NCI-H2227 treated with DMSO at 0.1 percent for 48 hours (cell line): Measurements from ENCODE around the gene KRTAP5-2.
A peak's percentile ranks its signal among the peaks of the same experiment; 100 is the strongest.
"Not testable (repeated sequence)": the region's sequence is repeated elsewhere in the genome, so short reads cannot be mapped to it uniquely, and the experiment has no call there.

ENCODE experiments used
- DNase-seq: peaks from one replicate; lab custom pipeline; 2025; lab: John Stamatoyannopoulos, UW

The KRTAP5-2 gene

GRCh38 chr11:1597994-1598380, at the start of gene KRTAP5-2:
TSS of gene KRTAP5-2 (minus strand) at chr11:1598294. CDS start at chr11:1598250, 44 bp downstream.
- DNase-seq, result no peak

- DNase-seq, result not testable (repeated sequence)
Measured at GRCh38 chr11:1646540-1646939, 48.4 kb upstream of the KRTAP5-2 start.

GRCh38 chr11:1645357-1645821, 47.3 kb upstream of the KRTAP5-2 start:
- no peak for DNase-seq

GRCh38 chr11:1644601-1645356, 46.7 kb upstream of the KRTAP5-2 start:
- DNase-seq, result no peak

GRCh38 chr11:1643146-1643690, 45.1 kb upstream of the KRTAP5-2 start:
- no peak for DNase-seq

GRCh38 chr11:1642288-1643145, 44.4 kb upstream of the KRTAP5-2 start:
- DNase-seq, result no peak

GRCh38 chr11:1641096-1641495, 43.0 kb upstream of the KRTAP5-2 start:
- no peak for DNase-seq

- DNase-seq, result no peak
Measured at GRCh38 chr11:1640076-1640946, 42.2 kb upstream of the KRTAP5-2 start.

GRCh38 chr11:1639666-1640065, 41.6 kb upstream of the KRTAP5-2 start:
- no peak for DNase-seq

GRCh38 chr11:1639102-1639620, 41.1 kb upstream of the KRTAP5-2 start:
- DNase-seq, result peak; percentile 68

GRCh38 chr11:1638344-1638743, 40.2 kb upstream of the KRTAP5-2 start:
- DNase-seq, result no peak

- DNase-seq, result no peak
Measured at GRCh38 chr11:1637628-1638027, 39.5 kb upstream of the KRTAP5-2 start.

- DNase-seq, result no peak
Measured at GRCh38 chr11:1636291-1636950, 38.3 kb upstream of the KRTAP5-2 start.

GRCh38 chr11:1633864-1634263, 35.8 kb upstream of the KRTAP5-2 start:
- no peak for DNase-seq

GRCh38 chr11:1632053-1632714, 34.1 kb upstream of the KRTAP5-2 start:
- DNase-seq, result no peak

GRCh38 chr11:1631066-1631568, 33.0 kb upstream of the KRTAP5-2 start:
- no peak for DNase-seq

- no peak for DNase-seq
Measured at GRCh38 chr11:1630271-1630670, 32.2 kb upstream of the KRTAP5-2 start.

GRCh38 chr11:1629326-1630185, 31.5 kb upstream of the KRTAP5-2 start, which contains the start of gene KRTAP5-5:
TSS of gene KRTAP5-5 (plus strand) at chr11:1629775. CDS start at chr11:1629841, 66 bp downstream.
- no peak for DNase-seq
